ENCODE data around the gene KAZN. TPM values are rescaled to one million over a fixed set of nuclear protein-coding genes. Genes with fewer than 3 reads are reported as not detected.

KAZN gene
- total RNA-seq, 1 experiment from 2014 or later: 15.6 TPM

GRCh38 chr1:14923727-14924452 lies 325.4 kb downstream of the KAZN start:
- TF ChIP-seq CTCF (conservative IDR thresholded peaks at IDR 0.05) (no peak), EZH2 (IDR thresholded peaks at IDR 0.05; ENCODE audit: low read depth) (no peak)
- no peak overlapping the region for H3K27ac ChIP-seq
- H4K20me1 ChIP-seq (ENCODE audit: insufficient read depth): no peaks in the 10 kb centered on the region
- intact Hi-C loops (cut with micrococcal nuclease; ENCODE audit: unreplicated experiment): loop anchor here (10.0 kb wide), 1 partner anchor 181 kb away; no protein-coding TSS in a partner anchor
- no peak overlapping the region for H3K4me3 ChIP-seq
- no TSS peak for BruUV-seq (replicated peaks)
- ChIA-PET POLR2A (ENCODE audit: unreplicated experiment) (no interaction called here), CTCF (interaction anchor here (0.6 kb wide), 1 partner anchor 19 kb away, joined by 4 read pairs; no protein-coding TSS in a partner anchor)
- H3K36me3 ChIP-seq (ENCODE audit: low read depth): no peaks in the 10 kb centered on the region
- H3K9me2 ChIP-seq (ENCODE audit: insufficient read depth): no peaks in the 10 kb centered on the region
- H2AFZ ChIP-seq: no peak overlapping the region
- H3K79me2 ChIP-seq (ENCODE audit: low read depth): no peaks in the 10 kb centered on the region
- peak in 1 of 2 experiments; percentile 60 for DNase-seq
- H3K4me1 ChIP-seq (replicated peaks; ENCODE audit: insufficient read depth): peaks cover 7% of the 10 kb centered on the region; the same call in 1 of the 2 replicates
- H3F3A ChIP-seq (ENCODE audit: insufficient read depth, low read depth): no peaks in the 10 kb centered on the region
- H3K27me3 ChIP-seq (ENCODE audit: insufficient read depth, low read depth): peaks cover 11% of the 10 kb centered on the region
- no peaks in the 10 kb centered on the region for H3K9me3 ChIP-seq (ENCODE audit: insufficient read depth, low read depth)
- 0 out of 2 replicates have a peak overlapping the region, but pooled peaks have one; percentile 26 for H3K4me2 ChIP-seq

- CTCF ChIA-PET: interaction anchor here (0.6 kb wide), 1 partner anchor 18 kb away, joined by 4 read pairs; no protein-coding TSS in a partner anchor
- Histone ChIP-seq H3K9me3 (ENCODE audit: insufficient read depth, low read depth) (no peaks in the 10 kb centered on the region), H2AFZ (peak overlapping the region; percentile 60; the same call in 1 of the 2 replicates), H3K79me2 (ENCODE audit: low read depth) (no peaks in the 10 kb centered on the region), H3K4me2 (peak overlapping the region; percentile 76), H3K4me3 (peak overlapping the region; percentile 57), H3F3A (ENCODE audit: insufficient read depth, low read depth) (no peaks in the 10 kb centered on the region), H4K20me1 (ENCODE audit: insufficient read depth) (no peaks in the 10 kb centered on the region), H3K36me3 (ENCODE audit: low read depth) (no peaks in the 10 kb centered on the region), H3K9me2 (ENCODE audit: insufficient read depth) (no peaks in the 10 kb centered on the region), H3K27me3 (ENCODE audit: insufficient read depth, low read depth) (peaks cover 11% of the 10 kb centered on the region), H3K27ac (no peak overlapping the region), H3K4me1 (replicated peaks; ENCODE audit: insufficient read depth) (peaks cover 7% of the 10 kb centered on the region; the same call in 1 of the 2 replicates)
- BruUV-seq (replicated peaks): no TSS peak
- POLR2A ChIA-PET (ENCODE audit: unreplicated experiment): no interaction called here
- intact Hi-C loops (cut with micrococcal nuclease; ENCODE audit: unreplicated experiment): loop anchor here (1.0 to 10.0 kb wide), 2 partner anchors 103 to 180 kb away; no protein-coding TSS in a partner anchor
- DNase-seq: peak in 1 of 2 experiments; percentile 43
- TF ChIP-seq CTCF (conservative IDR thresholded peaks at IDR 0.05) (no peak), EZH2 (IDR thresholded peaks at IDR 0.05; ENCODE audit: low read depth) (no peak)
Observed at GRCh38 chr1:14924455-14925331, 326.2 kb downstream of the KAZN start.
